GM12873 (cell line): ENCODE data around the gene DDX51.

ENCODE experiments used
- TF ChIP-seq, protein P1 (sequence below): IDR thresholded peaks from 2 replicates; pipeline ENCODE4 v1.5.1; 2012; ENCODE audit warnings: low read depth, mild to moderate bottlenecking, moderate library complexity, low read length, control low read depth; ENCODE audit not compliant: insufficient read depth; ENCODE audit errors: missing control alignments

Gene DDX51

DNA sequence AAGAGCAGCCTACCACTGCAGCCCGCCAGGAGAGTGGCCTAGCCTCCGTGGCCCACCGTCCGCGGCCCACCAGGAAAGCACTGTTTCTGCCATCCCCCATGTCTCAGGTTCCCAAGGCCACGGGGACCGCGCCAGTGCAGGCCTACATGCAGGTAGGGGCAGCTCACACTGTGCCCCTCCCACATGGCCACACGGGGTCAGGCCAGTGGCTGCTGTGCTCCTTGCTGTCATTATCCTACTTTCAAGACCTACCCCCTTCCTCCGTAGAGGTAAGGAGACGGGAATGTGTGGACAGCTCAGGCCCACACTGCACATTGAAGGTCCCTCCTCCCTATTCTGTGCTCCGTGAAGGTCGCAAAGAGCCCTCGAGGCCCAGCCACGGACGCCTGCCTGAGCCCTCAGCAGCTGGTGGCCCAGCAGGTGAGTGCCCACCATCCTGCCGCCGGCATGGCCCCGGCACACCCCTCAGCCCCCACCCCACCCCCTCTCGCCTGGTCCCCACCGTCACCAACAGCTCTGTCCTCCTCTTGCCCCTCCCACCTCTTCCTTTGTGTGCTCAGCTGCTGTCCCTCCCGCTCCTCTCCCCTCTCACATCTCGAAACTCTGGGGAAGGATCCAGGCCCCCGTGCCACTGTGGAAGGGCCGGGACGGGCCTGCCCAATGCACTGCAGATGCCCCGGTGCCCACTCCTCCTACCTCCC, 10.0 kb downstream of the DDX51 start:
- TF ChIP-seq, protein P1, sequence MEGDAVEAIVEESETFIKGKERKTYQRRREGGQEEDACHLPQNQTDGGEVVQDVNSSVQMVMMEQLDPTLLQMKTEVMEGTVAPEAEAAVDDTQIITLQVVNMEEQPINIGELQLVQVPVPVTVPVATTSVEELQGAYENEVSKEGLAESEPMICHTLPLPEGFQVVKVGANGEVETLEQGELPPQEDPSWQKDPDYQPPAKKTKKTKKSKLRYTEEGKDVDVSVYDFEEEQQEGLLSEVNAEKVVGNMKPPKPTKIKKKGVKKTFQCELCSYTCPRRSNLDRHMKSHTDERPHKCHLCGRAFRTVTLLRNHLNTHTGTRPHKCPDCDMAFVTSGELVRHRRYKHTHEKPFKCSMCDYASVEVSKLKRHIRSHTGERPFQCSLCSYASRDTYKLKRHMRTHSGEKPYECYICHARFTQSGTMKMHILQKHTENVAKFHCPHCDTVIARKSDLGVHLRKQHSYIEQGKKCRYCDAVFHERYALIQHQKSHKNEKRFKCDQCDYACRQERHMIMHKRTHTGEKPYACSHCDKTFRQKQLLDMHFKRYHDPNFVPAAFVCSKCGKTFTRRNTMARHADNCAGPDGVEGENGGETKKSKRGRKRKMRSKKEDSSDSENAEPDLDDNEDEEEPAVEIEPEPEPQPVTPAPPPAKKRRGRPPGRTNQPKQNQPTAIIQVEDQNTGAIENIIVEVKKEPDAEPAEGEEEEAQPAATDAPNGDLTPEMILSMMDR, result peak; percentile 5

DNA sequence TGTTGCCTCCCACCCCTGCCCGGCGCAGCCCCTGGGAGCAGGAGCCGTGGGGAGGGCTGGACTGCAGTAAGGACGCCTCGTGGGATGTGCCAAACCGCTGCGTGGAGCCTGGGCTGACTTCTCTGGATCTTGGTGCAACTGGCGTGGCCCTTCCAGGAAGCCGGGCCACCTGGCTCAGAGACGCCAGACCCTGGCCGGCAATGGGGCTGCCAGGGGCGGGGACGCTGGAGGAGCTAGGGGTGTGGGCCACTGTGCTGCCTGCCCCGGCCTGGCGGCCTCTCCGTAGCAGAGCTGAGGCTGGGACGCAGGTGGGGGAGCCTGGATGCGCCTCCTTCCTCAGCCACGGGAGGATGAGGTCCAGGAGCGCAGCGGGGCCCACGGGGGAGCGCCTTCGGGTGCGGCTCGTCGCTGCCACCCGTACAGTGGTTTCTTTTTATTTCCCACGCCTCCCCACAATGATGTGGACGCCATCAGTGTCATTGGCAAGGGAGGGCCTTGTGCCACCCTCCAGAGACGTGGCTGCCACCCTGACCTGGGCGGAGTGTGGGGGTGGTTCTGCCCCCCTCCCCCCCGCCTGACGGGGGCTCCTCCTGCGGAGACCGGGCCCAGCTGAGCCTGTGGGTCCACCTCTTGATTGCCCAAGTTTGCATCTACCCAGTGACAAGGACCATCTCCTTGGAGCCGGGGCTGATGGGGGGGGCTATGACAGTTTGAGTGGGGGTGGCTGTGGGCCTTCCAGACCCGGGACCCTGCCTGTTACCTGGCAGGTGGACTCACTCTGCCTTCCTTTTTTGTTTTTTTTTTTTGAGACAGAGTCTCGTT, 11.3 kb downstream of the DDX51 start:
- TF ChIP-seq, protein P1, result no peak

DNA sequence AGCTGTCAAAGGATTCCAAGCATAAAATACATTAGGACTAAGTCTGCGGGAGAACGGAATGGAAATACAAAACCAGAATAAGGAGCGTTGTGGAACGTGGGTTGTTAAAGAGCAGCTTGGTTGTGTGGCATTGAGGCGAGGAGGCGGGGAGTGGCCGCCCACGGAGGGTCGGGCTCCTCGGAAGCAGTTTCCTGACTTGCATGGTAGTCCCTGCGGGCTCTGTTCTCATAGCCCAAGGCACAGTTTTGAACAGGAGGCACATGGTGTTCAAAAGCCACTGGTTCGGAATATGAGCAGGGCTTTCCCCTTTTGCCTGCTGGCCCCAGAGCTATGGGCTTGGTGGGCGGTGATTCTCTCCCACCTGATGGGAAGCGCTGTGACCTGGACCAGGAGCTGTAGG, 12.2 kb downstream of the DDX51 start:
- TF ChIP-seq, protein P1, result no peak

DNA sequence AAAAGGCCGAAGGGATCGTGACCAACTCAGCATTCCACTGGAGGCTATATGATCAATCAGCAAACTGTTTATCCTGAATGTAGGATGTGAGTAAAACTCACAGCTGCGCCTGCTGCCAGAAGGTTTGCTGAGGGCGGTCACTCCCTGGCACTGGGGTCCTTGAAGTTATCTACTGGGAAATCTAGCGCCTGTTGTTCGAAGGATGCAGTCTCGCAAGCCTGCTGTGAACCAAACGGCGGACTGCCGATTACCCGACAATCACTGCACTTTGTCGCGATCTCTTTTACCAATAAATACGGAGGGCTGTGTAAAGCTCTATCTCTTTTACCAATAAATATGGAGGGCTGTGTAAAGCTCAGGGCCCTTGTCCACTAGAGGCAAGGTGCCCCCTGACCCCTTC, 12.9 kb downstream of the DDX51 start:
- TF ChIP-seq, protein P1, result no peak

DNA sequence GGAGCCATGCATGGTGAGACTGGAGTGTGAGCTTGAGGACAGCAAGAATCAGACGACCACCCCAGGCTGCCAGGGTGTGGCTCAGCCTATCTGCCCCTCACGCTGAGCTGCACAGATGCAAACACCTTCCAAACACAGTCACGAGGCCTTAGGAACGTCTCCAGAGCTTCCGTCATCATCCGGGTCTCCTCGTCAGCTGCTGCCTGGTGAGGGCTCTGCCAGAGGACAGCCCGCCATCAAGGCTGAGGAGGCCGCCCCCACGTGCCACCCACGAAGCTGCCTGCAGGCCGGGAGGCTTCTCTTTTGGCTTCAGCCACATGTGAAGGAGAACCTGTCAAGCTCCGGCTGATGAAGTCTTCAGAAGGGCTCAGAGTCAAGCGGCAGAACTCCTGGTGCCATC, 13.4 kb downstream of the DDX51 start:
- TF ChIP-seq, protein P1, result no peak

DNA sequence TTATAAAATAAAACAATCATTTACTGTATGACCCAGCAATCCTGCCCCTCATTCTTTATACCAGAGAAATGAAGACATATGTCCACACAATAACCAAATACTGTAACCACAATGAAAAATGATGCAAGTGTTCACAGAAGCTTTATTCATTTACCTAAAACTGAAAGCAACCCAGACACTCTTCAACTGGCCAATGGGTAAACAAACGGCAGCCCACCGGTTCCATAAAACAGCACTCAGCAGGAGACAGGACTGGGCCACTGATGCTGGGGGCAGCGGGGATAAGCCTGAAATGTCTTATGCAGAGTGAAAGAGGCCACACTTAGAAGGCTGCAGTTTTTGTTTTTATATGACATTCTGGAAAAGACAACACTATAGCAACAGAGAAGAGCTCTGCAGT, 15.1 kb downstream of the DDX51 start:
- TF ChIP-seq, protein P1, result no peak

DNA sequence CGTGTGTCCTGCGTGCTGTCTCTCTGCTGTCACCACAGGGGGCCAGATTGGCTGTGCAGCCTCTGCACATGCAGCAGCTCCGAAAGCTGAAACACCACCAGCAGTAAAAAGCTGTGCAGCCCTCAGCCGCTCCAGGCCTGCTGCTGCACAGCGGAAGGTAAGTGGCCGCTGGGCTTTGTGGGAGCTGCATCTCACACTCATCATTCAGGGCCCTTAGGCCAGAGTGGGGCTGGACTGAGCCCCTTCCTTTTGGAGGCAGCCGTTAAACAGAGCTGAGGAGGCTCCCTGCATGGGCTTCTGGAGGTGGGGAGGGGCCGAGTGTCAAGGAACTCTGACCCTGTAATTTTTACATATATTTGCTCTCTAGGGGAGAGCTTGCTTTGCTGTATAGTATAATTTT, 17.1 kb downstream of the DDX51 start:
- TF ChIP-seq, protein P1, result no peak
